ENCODE data around the gene BRD1. TPM values are rescaled to one million over a fixed set of nuclear protein-coding genes. Genes with fewer than 3 reads are reported as not detected.

BRD1 gene
- total RNA-seq, 1 donor from 2014 or later: 32.5 TPM

DNA sequence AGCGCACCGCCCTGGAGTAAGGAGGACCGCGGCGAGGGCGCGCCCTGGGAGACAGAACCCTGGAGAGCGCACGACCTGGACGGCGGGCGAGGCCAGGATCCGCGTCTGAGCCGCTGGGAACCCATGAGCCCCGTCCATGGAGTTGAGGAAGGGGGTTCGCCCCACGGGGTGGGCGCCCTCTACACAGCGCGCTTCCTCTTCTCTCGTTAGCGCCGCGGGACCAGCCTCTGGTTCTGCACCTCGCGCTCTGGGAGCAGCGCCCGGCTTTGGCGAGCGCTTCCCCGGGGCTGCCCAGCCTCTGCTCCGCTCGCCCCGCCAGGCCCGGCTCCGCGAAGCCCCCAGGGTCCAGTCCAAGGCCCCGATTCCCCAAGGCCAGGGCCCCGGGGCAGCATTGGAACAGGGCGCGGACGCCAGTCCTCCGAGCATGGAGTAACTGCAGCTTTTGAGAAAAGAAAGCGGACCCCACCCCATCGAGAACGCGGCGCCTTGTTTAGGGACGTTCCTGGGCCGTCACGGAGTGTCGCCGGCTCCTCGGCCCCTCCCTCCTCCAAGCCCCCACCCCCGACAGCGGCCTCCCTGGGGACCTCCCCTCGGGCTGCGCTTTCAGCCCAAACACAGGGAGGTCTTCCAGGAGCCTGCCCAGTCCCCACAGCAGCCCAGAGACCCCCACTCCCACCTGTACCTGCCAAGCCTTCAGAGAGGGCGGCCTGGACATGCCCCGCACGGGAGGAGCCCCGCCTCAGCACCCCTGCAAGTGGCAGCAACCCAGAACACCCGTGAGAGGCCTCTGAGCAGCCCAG is 56.2 kb downstream of the BRD1 start:
- peaks cover 0 to 11% of the 10 kb centered on the region in 2 donors for H3K9me3 ChIP-seq
- no peak for DNase-seq (ENCODE audit: low spot score in 2 of 2)
- TF ChIP-seq, protein P1, sequence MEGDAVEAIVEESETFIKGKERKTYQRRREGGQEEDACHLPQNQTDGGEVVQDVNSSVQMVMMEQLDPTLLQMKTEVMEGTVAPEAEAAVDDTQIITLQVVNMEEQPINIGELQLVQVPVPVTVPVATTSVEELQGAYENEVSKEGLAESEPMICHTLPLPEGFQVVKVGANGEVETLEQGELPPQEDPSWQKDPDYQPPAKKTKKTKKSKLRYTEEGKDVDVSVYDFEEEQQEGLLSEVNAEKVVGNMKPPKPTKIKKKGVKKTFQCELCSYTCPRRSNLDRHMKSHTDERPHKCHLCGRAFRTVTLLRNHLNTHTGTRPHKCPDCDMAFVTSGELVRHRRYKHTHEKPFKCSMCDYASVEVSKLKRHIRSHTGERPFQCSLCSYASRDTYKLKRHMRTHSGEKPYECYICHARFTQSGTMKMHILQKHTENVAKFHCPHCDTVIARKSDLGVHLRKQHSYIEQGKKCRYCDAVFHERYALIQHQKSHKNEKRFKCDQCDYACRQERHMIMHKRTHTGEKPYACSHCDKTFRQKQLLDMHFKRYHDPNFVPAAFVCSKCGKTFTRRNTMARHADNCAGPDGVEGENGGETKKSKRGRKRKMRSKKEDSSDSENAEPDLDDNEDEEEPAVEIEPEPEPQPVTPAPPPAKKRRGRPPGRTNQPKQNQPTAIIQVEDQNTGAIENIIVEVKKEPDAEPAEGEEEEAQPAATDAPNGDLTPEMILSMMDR (IDR thresholded peaks at IDR 0.05): no peak
- H3K36me3 ChIP-seq: peaks cover 27 to 43% of the 10 kb centered on the region in 2 donors
- H3K4me1 ChIP-seq: no peaks in the 10 kb centered on the region
- no peak overlapping the region for H3K4me3 ChIP-seq
- no peak overlapping the region for H3K27ac ChIP-seq
- H3K27me3 ChIP-seq: no peaks in the 10 kb centered on the region
- intact Hi-C loops (cut with DNase I): loop anchor here (10.0 kb wide), 1 partner anchor 253 kb away; no protein-coding TSS in a partner anchor

DNA sequence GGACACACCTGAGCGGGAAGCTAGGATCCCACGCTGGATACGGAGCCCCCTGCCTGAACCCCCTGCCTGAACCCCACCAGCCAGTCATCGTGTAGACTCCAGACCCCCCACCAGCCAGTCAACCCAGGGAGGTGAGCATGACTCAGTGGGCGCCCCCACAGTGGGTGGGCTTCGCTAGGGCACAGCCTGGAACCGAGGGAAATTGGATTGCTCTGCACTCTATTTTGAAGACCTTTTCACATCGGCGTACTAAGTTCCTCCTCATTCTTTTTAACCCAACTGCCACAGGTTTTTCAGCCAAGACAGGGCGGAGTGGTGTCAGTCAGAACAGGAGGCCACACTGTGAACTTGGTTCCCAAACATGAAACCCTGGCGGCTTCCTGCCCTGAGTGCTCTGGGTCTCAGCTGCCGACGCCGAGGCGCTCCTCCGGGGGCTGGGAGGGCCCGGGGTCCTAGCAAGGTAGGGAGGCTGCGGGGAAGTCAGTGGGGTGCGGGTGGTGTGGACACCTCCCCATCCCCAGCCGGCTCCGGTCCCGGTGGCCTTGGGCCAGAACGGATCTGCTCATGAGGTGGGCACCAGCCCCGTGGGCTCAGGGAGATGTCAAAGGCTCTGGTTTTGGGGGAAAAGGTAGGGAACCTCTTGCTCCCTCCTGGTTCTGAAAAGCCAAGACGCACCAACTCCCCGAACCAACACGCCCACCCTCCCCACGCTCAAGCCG is 57.0 kb downstream of the BRD1 start:
- Histone ChIP-seq H3K27me3 (no peaks in the 10 kb centered on the region), H3K36me3 (peaks cover 20 to 36% of the 10 kb centered on the region in 2 donors), H3K4me3 (no peak overlapping the region), H3K9me3 (peaks cover 0 to 11% of the 10 kb centered on the region in 2 donors), H3K4me1 (no peaks in the 10 kb centered on the region), H3K27ac (no peak overlapping the region)
- intact Hi-C loops (cut with DNase I): loop anchor here (10.0 kb wide), 1 partner anchor 254 kb away; no protein-coding TSS in a partner anchor
- TF ChIP-seq, protein P1 (IDR thresholded peaks at IDR 0.05): no peak
- no peak for DNase-seq (ENCODE audit: low spot score in 2 of 2)

DNA sequence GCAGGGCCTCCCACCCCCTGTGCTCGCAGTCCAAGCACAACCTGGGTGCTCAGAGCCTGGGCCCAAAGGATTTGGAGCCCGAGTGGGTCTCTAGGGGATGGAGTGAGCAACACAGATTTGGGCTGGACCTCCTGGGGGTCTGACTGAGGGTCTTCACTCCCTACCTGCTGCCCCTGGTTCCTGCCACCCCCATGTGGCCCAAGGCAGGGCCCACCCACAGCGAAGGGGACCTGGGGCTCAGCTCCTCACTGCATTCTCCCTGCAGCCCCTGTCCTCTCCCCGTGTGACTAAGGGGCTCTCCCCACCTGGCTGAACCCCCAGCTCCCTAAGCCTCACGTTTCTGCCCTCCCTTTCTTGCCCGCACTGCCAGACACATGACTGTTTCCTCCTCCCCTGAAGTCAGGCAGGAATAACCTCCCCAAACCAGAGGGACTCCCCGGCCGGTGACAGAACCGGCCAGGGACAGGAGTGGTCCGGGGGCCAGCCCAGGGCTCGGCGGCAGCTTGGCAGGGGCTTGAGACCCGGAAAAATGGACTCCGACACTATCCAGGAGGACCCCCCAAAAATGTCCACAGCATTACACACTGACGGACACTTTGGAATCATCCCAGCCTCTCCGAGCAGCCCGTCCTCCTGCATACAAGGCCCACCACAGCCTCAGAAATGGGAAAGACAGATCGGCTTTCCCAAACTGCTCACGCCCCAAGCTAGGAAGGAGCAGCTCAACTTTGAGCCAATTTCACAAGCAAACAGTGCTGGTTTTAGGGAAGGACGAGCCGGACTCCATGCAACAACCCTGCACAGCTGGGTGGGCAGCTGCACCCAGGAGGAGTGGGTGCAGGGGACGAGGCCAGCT is 57.8 kb downstream of the BRD1 start:
- no peak overlapping the region for H3K4me3 ChIP-seq
- peaks cover 0 to 11% of the 10 kb centered on the region in 2 donors for H3K9me3 ChIP-seq
- TF ChIP-seq, protein P1 (IDR thresholded peaks at IDR 0.05): no peak
- no peak for DNase-seq (ENCODE audit: low spot score in 2 of 2)
- H3K27ac ChIP-seq: no peak overlapping the region
- intact Hi-C loops (cut with DNase I): loop anchor here (10.0 kb wide), 1 partner anchor 255 kb away; no protein-coding TSS in a partner anchor
- no peaks in the 10 kb centered on the region for H3K4me1 ChIP-seq
- H3K36me3 ChIP-seq: peaks cover 12 to 29% of the 10 kb centered on the region in 2 donors
- H3K27me3 ChIP-seq: no peaks in the 10 kb centered on the region

DNA sequence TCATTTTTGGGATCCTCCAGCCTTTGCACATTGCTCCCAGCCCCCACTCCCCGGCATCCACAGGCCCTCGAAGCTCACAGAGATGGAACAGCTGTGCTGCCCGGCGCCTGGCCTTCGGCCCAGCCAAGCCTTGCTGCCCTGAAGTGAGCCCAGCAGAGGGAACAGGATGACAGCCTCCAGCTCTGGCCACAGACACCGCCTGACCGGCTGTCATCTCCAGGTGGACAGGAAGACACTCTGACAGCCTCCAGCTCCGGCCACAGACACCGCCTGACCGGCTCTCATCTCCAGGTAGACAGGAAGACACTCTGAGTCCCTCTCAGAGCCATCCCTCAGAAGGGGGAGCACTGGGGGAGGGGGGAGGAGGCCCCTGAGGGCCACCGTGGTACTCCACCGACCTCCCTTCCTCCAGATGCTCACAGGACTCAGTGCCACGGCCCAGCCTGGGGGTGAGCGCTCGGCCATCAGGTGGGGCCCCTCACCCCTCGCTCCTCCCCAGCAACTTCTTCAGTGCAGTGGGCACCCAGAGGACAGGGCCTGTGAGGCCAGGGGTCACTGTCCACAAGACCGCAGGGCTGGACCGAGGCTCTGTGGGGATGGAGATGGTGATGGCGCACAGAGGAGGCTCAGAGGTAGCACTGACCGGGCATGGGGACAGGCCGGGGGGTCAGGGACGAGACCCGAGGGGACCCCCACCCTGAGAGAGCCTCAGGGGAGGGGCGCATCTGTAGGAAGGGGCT is 58.6 kb downstream of the BRD1 start:
- Histone ChIP-seq H3K9me3 (peaks cover 0 to 11% of the 10 kb centered on the region in 2 donors), H3K27ac (no peak overlapping the region), H3K4me3 (no peak overlapping the region), H3K4me1 (no peaks in the 10 kb centered on the region), H3K36me3 (peaks cover 4 to 21% of the 10 kb centered on the region in 2 donors), H3K27me3 (no peaks in the 10 kb centered on the region)
- peak in 1 of 2 donors; percentile 7 for DNase-seq (ENCODE audit: low spot score in 2 of 2)
- TF ChIP-seq, protein P1 (IDR thresholded peaks at IDR 0.05): no peak
- intact Hi-C loops (cut with DNase I): no loop called here

Data from ascending aorta (tissue), 2 donors.